Thyroid gland (tissue), 4 donors: Measurements from ENCODE around the gene HDAC9. TPM values are rescaled to one million over a fixed set of nuclear protein-coding genes. Genes with fewer than 3 reads are reported as not detected.

Experiments
- DNase-seq, 2 donors: peaks; one replicate each; pipeline ENCODE4 v3.0.0-alpha.2; 2019
- H3K27ac ChIP-seq, 3 donors: fragments of 200-600 bp; sonication (generic); 1 replicate in 2 of 3; 2 replicates in 1 of 3; pipeline ENCODE4 v1.5.1; 2016 to 2019; ENCODE audit warnings: mild to moderate bottlenecking in 1 of 3, moderate library complexity in 1 of 3
- H3K27me3 ChIP-seq: fragments of 200-600 bp; sonication (generic); one replicate; pipeline ENCODE4 v1.5.1; 2019
- H3K36me3 ChIP-seq, 2 donors: fragments of 200-600 bp; sonication (generic); one replicate each; pipeline ENCODE4 v1.5.1; 2016 to 2019
- H3K4me1 ChIP-seq, 2 donors: fragments of 200-600 bp; sonication (generic); one replicate each; pipeline ENCODE4 v1.5.1; 2017 to 2019
- H3K4me3 ChIP-seq, 3 donors: fragments of 200-600 bp; sonication (generic); replicated peaks in 1 of 3; 1 replicate in 2 of 3; 2 replicates in 1 of 3; pipeline ENCODE4 v1.5.1; 2016; ENCODE audit warnings: mild to moderate bottlenecking in 1 of 3
- H3K9me3 ChIP-seq: fragments of 200-600 bp; sonication (generic); one replicate; pipeline ENCODE4 v1.5.1; 2017
- CTCF ChIP-seq, 6 experiments: fragments of 200-600 bp in 3 of 6; fragments of 450-650 bp in 3 of 6; sonication (generic) in 3 of 6; IDR thresholded peaks; one replicate each; pipeline ENCODE4 v1.5.1; 2016 to 2019; ENCODE audit warnings: antibody characterized with exemption in 6 of 6, mild to moderate bottlenecking in 2 of 6, inconsistent platforms in 1 of 6, moderate library complexity in 1 of 6
- POLR2A ChIP-seq, 2 donors: fragments of 450-650 bp; IDR thresholded peaks; one replicate each; pipeline ENCODE4 v1.6.1; 2017; ENCODE audit warnings: antibody characterized with exemption in 2 of 2, mild to moderate bottlenecking in 2 of 2, moderate library complexity in 1 of 2
- WGBS, 2 donors: methylation state at CpG; one replicate each; pipeline ENCODE4 v1.1.5; 2017; 5-methylcytosine and 5-hydroxymethylcytosine counted together
- intact Hi-C: fragments of 100-400 bp; cut with DNase I; formaldehyde crosslinking; loops from one replicate; pipeline ENCODE4 v1.15.1; 2023
- total RNA-seq, 4 donors: library from RNA; depleted of rRNA; stranded (reverse); fragments of >200 nt; gene quantifications; one replicate each; pipeline ENCODE4 v1.2.3, GENCODE V29; 2016

The HDAC9 gene
- total RNA-seq, 4 donors from 2014 or later, result 5.4 to 28.2 (median 7.2) TPM

GRCh38 chr7:18902892-18903291 is 407.3 kb downstream of the HDAC9 start:
- TF ChIP-seq CTCF (IDR thresholded peaks at IDR 0.05) (no peak), POLR2A (IDR thresholded peaks at IDR 0.05) (no peak)
- Histone ChIP-seq H3K36me3 (no peaks in the 10 kb centered on the region), H3K4me1 (peaks cover 8 to 9% of the 10 kb centered on the region in 2 donors), H3K9me3 (no peaks in the 10 kb centered on the region), H3K4me3 (no peak overlapping the region), H3K27ac (no peak overlapping the region), H3K27me3 (no peaks in the 10 kb centered on the region)
- intact Hi-C loops, result no loop called here
- no peak for DNase-seq

- intact Hi-C loops, result no loop called here
- Histone ChIP-seq H3K27ac (no peak overlapping the region), H3K4me1 (peaks cover 8 to 9% of the 10 kb centered on the region in 2 donors), H3K27me3 (no peaks in the 10 kb centered on the region), H3K36me3 (no peaks in the 10 kb centered on the region), H3K9me3 (no peaks in the 10 kb centered on the region), H3K4me3 (no peak overlapping the region)
- TF ChIP-seq CTCF (IDR thresholded peaks at IDR 0.05) (no peak), POLR2A (IDR thresholded peaks at IDR 0.05) (no peak)
- no peak for DNase-seq
- WGBS, 2 donors, result 80 to 88% methylated on average over 4 of the region's 4 CpGs
Observed at GRCh38 chr7:18903695-18904094, 408.1 kb downstream of the HDAC9 start.

GRCh38 chr7:18905316-18905943 is 409.9 kb downstream of the HDAC9 start:
- DNase-seq, result no peak
- no peaks in the 10 kb centered on the region for H3K9me3 ChIP-seq
- WGBS, 2 donors, result 93 to 97% methylated on average over 2 of the region's 2 CpGs
- H3K36me3 ChIP-seq, result no peaks in the 10 kb centered on the region
- peaks cover 5 to 6% of the 10 kb centered on the region in 2 donors for H3K4me1 ChIP-seq
- intact Hi-C loops, result no loop called here
- TF ChIP-seq POLR2A (IDR thresholded peaks at IDR 0.05), result no peak
- no peak for TF ChIP-seq CTCF (IDR thresholded peaks at IDR 0.05)
- no peaks in the 10 kb centered on the region for H3K27me3 ChIP-seq
- no peak overlapping the region for H3K27ac ChIP-seq
- no peak overlapping the region for H3K4me3 ChIP-seq

- H3K4me3 ChIP-seq, result no peak overlapping the region
- 52 to 70% methylated on average over 2 of the region's 2 CpGs for WGBS, 2 donors
- H3K36me3 ChIP-seq, result no peaks in the 10 kb centered on the region
- no peak overlapping the region for H3K27ac ChIP-seq
- H3K27me3 ChIP-seq, result no peaks in the 10 kb centered on the region
- TF ChIP-seq POLR2A (IDR thresholded peaks at IDR 0.05), result no peak
- no peak for TF ChIP-seq CTCF (IDR thresholded peaks at IDR 0.05)
- no peak for DNase-seq
- intact Hi-C loops, result no loop called here
- no peaks in the 10 kb centered on the region for H3K4me1 ChIP-seq
- no peaks in the 10 kb centered on the region for H3K9me3 ChIP-seq
Observed at GRCh38 chr7:18906901-18907300, 411.4 kb downstream of the HDAC9 start.

- DNase-seq, result no peak
- Histone ChIP-seq H3K27ac (no peak overlapping the region), H3K9me3 (no peaks in the 10 kb centered on the region), H3K4me3 (no peak overlapping the region), H3K4me1 (no peaks in the 10 kb centered on the region), H3K36me3 (no peaks in the 10 kb centered on the region), H3K27me3 (no peaks in the 10 kb centered on the region)
- intact Hi-C loops, result no loop called here
- TF ChIP-seq POLR2A (IDR thresholded peaks at IDR 0.05), result no peak
- no peak for TF ChIP-seq CTCF (IDR thresholded peaks at IDR 0.05)
- 76 to 79% methylated on average over 4 of the region's 4 CpGs for WGBS, 2 donors
Observed at GRCh38 chr7:18913106-18913505, 417.6 kb downstream of the HDAC9 start.
